ENCODE results near the gene PGM5. TPM values are rescaled to one million over a fixed set of nuclear protein-coding genes. Genes with fewer than 3 reads are reported as not detected.
A peak's percentile ranks its signal among the peaks of the same experiment; 100 is the strongest.

Gene PGM5
- total RNA-seq, 1 donor from 2014 or later, result 70.9 TPM

- no peak overlapping the region for H3K4me3 ChIP-seq
- no peaks in the 10 kb centered on the region for H3K27me3 ChIP-seq
- peaks cover 0 to 19% of the 10 kb centered on the region in 2 donors for H3K4me1 ChIP-seq
- intact Hi-C loops (cut with DNase I), result no loop called here
- TF ChIP-seq, protein P1, sequence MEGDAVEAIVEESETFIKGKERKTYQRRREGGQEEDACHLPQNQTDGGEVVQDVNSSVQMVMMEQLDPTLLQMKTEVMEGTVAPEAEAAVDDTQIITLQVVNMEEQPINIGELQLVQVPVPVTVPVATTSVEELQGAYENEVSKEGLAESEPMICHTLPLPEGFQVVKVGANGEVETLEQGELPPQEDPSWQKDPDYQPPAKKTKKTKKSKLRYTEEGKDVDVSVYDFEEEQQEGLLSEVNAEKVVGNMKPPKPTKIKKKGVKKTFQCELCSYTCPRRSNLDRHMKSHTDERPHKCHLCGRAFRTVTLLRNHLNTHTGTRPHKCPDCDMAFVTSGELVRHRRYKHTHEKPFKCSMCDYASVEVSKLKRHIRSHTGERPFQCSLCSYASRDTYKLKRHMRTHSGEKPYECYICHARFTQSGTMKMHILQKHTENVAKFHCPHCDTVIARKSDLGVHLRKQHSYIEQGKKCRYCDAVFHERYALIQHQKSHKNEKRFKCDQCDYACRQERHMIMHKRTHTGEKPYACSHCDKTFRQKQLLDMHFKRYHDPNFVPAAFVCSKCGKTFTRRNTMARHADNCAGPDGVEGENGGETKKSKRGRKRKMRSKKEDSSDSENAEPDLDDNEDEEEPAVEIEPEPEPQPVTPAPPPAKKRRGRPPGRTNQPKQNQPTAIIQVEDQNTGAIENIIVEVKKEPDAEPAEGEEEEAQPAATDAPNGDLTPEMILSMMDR (IDR thresholded peaks at IDR 0.05), result no peak
- H3K36me3 ChIP-seq, result no peaks in the 10 kb centered on the region
- DNase-seq (ENCODE audit: low spot score in 2 of 2), result no peak
- H3K9me3 ChIP-seq, result no peaks in the 10 kb centered on the region
- H3K27ac ChIP-seq, result no peak overlapping the region
These were observed 102.5 kb downstream of the PGM5 start for GRCh38 chr9:68458918-68459317.

DNA sequence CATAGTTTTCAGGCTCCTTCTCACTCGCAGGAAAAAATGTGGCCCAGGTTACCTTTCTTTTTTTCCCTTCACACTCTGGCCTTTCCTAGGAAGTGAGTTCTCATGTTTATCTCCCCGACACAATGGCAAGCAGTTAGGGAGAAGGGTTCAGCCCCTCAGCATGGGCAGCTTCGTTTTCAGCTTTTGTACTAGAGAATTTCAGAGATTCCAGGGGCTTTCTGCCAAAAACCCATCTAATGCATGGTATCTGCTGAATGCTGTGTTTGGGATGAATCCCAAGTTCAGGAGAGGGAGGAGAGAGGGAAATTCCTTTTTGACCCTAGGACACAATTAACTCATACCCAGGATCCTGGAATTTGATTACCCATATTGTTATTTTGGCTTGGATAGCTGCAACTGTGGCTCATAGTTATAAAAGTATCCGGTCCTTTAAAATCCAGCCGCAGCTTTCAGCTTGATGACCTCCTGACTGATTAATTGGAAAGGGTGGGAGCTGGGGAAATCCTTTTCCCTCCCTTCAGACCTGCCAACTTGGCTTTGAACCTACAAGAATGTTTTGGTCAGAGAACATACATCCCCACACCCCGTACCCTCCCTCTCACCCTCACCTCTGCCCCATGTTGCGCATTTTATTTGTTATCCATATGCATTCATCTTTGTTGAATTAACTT is 105.8 kb downstream of the PGM5 start:
- Histone ChIP-seq H3K9me3 (no peaks in the 10 kb centered on the region), H3K4me3 (no peak overlapping the region), H3K27me3 (no peaks in the 10 kb centered on the region), H3K36me3 (peaks cover 0 to 17% of the 10 kb centered on the region in 2 donors), H3K4me1 (peaks cover 0 to 11% of the 10 kb centered on the region in 2 donors), H3K27ac (peak overlapping the region; percentile 55 to 76)
- DNase-seq (ENCODE audit: low spot score in 2 of 2), result no peak
- intact Hi-C loops (cut with DNase I), result no loop called here
- TF ChIP-seq, protein P1 (IDR thresholded peaks at IDR 0.05), result no peak

DNA sequence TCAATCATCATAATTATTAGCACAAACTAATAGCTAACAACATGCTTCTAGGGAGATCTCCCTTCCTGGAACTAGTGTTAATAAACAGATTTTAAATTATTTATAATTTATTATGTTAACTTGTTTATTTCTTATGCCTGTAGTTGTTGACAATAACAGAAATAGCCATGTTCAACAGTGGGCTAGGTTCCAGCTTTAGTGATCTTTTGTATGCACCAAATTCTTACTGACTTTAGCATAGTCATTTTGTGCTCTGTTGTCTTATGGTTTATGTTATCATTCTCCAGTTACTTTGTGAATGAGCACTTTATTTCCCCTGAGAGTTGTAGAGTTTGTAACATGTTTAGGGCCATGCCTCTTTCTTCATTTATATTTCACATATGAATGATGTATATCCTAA is 113.7 kb downstream of the PGM5 start:
- Histone ChIP-seq H3K4me3 (no peak overlapping the region), H3K27ac (no peak overlapping the region), H3K27me3 (no peaks in the 10 kb centered on the region), H3K36me3 (peaks cover 0 to 19% of the 10 kb centered on the region in 2 donors), H3K4me1 (peaks cover 0 to 2% of the 10 kb centered on the region in 2 donors), H3K9me3 (no peaks in the 10 kb centered on the region)
- DNase-seq (ENCODE audit: low spot score in 2 of 2), result no peak
- intact Hi-C loops (cut with DNase I), result no loop called here
- TF ChIP-seq, protein P1 (IDR thresholded peaks at IDR 0.05), result no peak

GRCh38 chr9:68470634-68471033 is 114.2 kb downstream of the PGM5 start:
- TF ChIP-seq, protein P1 (IDR thresholded peaks at IDR 0.05), result no peak
- DNase-seq (ENCODE audit: low spot score in 2 of 2), result no peak
- Histone ChIP-seq H3K9me3 (no peaks in the 10 kb centered on the region), H3K36me3 (peaks cover 0 to 18% of the 10 kb centered on the region in 2 donors), H3K4me3 (no peak overlapping the region), H3K4me1 (peaks cover 0 to 2% of the 10 kb centered on the region in 2 donors), H3K27me3 (no peaks in the 10 kb centered on the region), H3K27ac (no peak overlapping the region)
- intact Hi-C loops (cut with DNase I), result no loop called here

DNA sequence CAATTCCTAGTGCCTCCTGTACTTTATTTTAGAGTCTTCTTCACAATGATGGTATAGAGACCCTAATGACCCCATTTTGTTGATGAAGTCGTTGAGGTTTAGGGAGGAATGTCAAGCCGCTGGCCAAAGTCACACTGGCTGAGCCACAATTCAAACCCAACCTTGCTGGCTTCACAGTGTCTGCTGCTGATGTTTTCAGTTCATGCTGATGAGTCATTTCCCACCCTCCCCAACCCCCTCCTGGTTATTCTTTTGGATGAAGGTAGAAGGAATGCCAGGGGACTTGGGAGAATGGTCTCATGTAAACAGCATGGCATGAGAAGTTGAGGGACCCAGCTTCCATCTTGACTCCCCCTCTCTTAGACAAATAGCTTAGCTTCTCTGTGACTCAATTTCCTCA is 115.7 kb downstream of the PGM5 start:
- Histone ChIP-seq H3K4me1 (peaks cover 0 to 7% of the 10 kb centered on the region in 2 donors), H3K27me3 (no peaks in the 10 kb centered on the region), H3K27ac (no peak overlapping the region), H3K36me3 (peaks cover 0 to 3% of the 10 kb centered on the region in 2 donors), H3K9me3 (no peaks in the 10 kb centered on the region), H3K4me3 (no peak overlapping the region)
- intact Hi-C loops (cut with DNase I), result no loop called here
- TF ChIP-seq, protein P1 (IDR thresholded peaks at IDR 0.05), result no peak
- DNase-seq (ENCODE audit: low spot score in 2 of 2), result no peak
